K562 (cell line): ENCODE measurements around the gene IQGAP3. TPM values are rescaled to one million over a fixed set of nuclear protein-coding genes. Genes with fewer than 3 reads are reported as not detected.

Experiments
- ATAC-seq: fragments of 200-7000 bp; cut with Tn5 transposase; 3 replicates; pipeline ENCODE4 v1.9.1; 2020; ENCODE audit warnings: moderate library complexity
- BruUV-seq: library from RNA; stranded (reverse); fragments of 400-500 nt; replicated peaks from 2 replicates; lab custom pipeline; 2021; lab: Mats Ljungman, UMichigan
- CTCF ChIA-PET: fragments of 300-600 bp; formaldehyde crosslinking; extraction: SDS; loops from one replicate; lab custom pipeline; 2021; ENCODE audit warnings: low intra/inter-chr PET ratio; lab: Yijun Ruan, JAX
- POLR2A ChIA-PET: fragments of 300-600, 350-650 bp; sonication (Branson Sonifier 250); formaldehyde crosslinking; extraction: SDS; loops from one replicate; lab custom pipeline; 2021; ENCODE audit warnings: antibody characterized with exemption, inconsistent platforms; lab: Yijun Ruan, JAX
- DNase-seq, 4 experiments: peaks; one replicate each; pipeline versions ENCODE4 v3.0.0 to v3.0.0-alpha.2; 2011 to 2018; ENCODE audit warnings: low spot score in 3 of 4, mixed read lengths in 3 of 4; ENCODE audit errors: extremely low read depth in 1 of 4
- FAIRE-seq: peaks from 2 replicates; lab custom pipeline; 2011; peaks lifted over from hg19 to GRCh38; lab: Jason Lieb, UNC
- H2AFZ ChIP-seq: 2 replicates; pipeline ENCODE4 v1.6.0; 2011; ENCODE audit warnings: low read depth, low read length, control low read depth, inconsistent platforms
- H3K27ac ChIP-seq: fragments of 200-600 bp; 3 replicates; pipeline ENCODE4 v1.8.0; 2011; ENCODE audit warnings: low read depth, mild to moderate bottlenecking, control low read depth, inconsistent platforms, low read length, moderate library complexity, mixed read lengths; ENCODE audit errors: extremely low read depth
- H3K27me3 ChIP-seq, 2 experiments: fragments of 300-600 bp in 1 of 2; 2 replicates in 1 of 2; 3 replicates in 1 of 2; pipeline versions ENCODE4 v1.6.0 to v1.8.0; 2011; ENCODE audit warnings: inconsistent platforms in 2 of 2, low read length in 2 of 2, mild to moderate bottlenecking in 1 of 2, mixed read lengths in 1 of 2, moderate library complexity in 1 of 2; ENCODE audit not compliant: control insufficient read depth in 2 of 2, insufficient read depth in 2 of 2
- H3K36me3 ChIP-seq: fragments of 300-600 bp; 3 replicates; pipeline ENCODE4 v1.8.0; 2011; ENCODE audit warnings: mild to moderate bottlenecking, low read length, inconsistent platforms; ENCODE audit not compliant: control insufficient read depth, insufficient read depth
- H3K4me1 ChIP-seq, 2 experiments: fragments of 200-600 bp in 1 of 2; replicated peaks in 1 of 2; 2 replicates in 1 of 2; 3 replicates in 1 of 2; pipeline versions ENCODE4 v1.5.1 to v1.8.0; 2011; ENCODE audit warnings: inconsistent platforms in 2 of 2, low read length in 2 of 2, mild to moderate bottlenecking in 1 of 2, mixed read lengths in 1 of 2, moderate library complexity in 1 of 2; ENCODE audit not compliant: control insufficient read depth in 2 of 2, insufficient read depth in 2 of 2
- H3K4me2 ChIP-seq: 2 replicates; pipeline ENCODE4 v1.6.1; 2011; ENCODE audit warnings: low read length, control low read depth, inconsistent platforms, mixed read lengths; ENCODE audit not compliant: insufficient read depth
- H3K4me3 ChIP-seq: fragments of 200-600 bp; sonication (generic), shearing (Covaris generic); 2 replicates; pipeline ENCODE4 v1.5.1; 2016; ENCODE audit warnings: control low read depth, inconsistent platforms
- H3K79me2 ChIP-seq: fragments of 200-600 bp; 3 replicates; pipeline ENCODE4 v1.8.0; 2011; ENCODE audit warnings: low read length, inconsistent platforms; ENCODE audit not compliant: control insufficient read depth, insufficient read depth
- H3K9ac ChIP-seq, 2 experiments: 2 replicates each; pipeline versions ENCODE4 v1.6.0 to v1.6.1; 2011; ENCODE audit warnings: low read depth in 2 of 2, low read length in 2 of 2, control low read depth in 1 of 2, inconsistent platforms in 1 of 2, mild to moderate bottlenecking in 1 of 2, mixed read lengths in 1 of 2; ENCODE audit not compliant: insufficient read depth in 1 of 2
- H3K9me1 ChIP-seq: one replicate; pipeline ENCODE4 v1.6.0; 2011; ENCODE audit warnings: inconsistent platforms, mild to moderate bottlenecking, low read length, moderate library complexity; ENCODE audit not compliant: control insufficient read depth, insufficient read depth
- H3K9me3 ChIP-seq: replicated peaks from 2 replicates; pipeline ENCODE4 v1.5.1; 2011; ENCODE audit warnings: low read depth, low read length, inconsistent platforms; ENCODE audit not compliant: control insufficient read depth, insufficient read depth
- H4K20me1 ChIP-seq: replicated peaks from 2 replicates; pipeline ENCODE4 v1.6.1; 2011; ENCODE audit warnings: low read length, inconsistent platforms, mixed read lengths; ENCODE audit not compliant: control insufficient read depth, insufficient read depth
- ADNP ChIP-seq: fragments of 200-800 bp; sonication (Bioruptor generic); IDR thresholded peaks from 2 replicates; pipeline ENCODE4 v1.6.1; 2016; ENCODE audit warnings: missing genetic modification characterization, missing compliant biosample characterization
- CGGBP1 ChIP-seq: fragments of 250-450 bp; sonication (Bioruptor Pico); IDR thresholded peaks from 2 replicates; pipeline ENCODE4 v1.9.0; 2021; ENCODE audit warnings: mild to moderate bottlenecking
- COPS2 ChIP-seq: fragments of 450-650 bp; conservative IDR thresholded peaks from 2 replicates; pipeline ENCODE4 v1.6.1; 2016; ENCODE audit warnings: mild to moderate bottlenecking, moderate library complexity
- DDX20 ChIP-seq: fragments of 450-650 bp; IDR thresholded peaks from 2 replicates; pipeline ENCODE4 v1.6.1; 2016; ENCODE audit warnings: missing genetic modification characterization, low read depth, mild to moderate bottlenecking, missing compliant biosample characterization, moderate library complexity
- DIDO1 ChIP-seq: fragments of 450-650 bp; IDR thresholded peaks from 2 replicates; pipeline ENCODE4 v1.6.1; 2016; ENCODE audit warnings: low read depth, missing biosample characterization, missing genetic modification characterization
- DNMT1 ChIP-seq: fragments of 450-650 bp; IDR thresholded peaks from 2 replicates; pipeline ENCODE4 v1.6.1; 2016; ENCODE audit warnings: antibody characterized with exemption, mild to moderate bottlenecking
- E2F4 ChIP-seq: sonication (generic); formaldehyde crosslinking; IDR thresholded peaks from 2 replicates; pipeline ENCODE4 v1.8.0; 2022; ENCODE audit warnings: mild to moderate bottlenecking, low read depth, missing genetic modification reagents
- GTF2A2 ChIP-seq: IDR thresholded peaks from 2 replicates; pipeline ENCODE4 v1.6.1; 2016; ENCODE audit warnings: mild to moderate bottlenecking, missing genetic modification characterization, missing compliant biosample characterization
- KAT2B ChIP-seq: IDR thresholded peaks from one replicate; pipeline ENCODE4 v1.6.1; 2012; ENCODE audit warnings: low read depth, mild to moderate bottlenecking, control low read depth, inconsistent platforms, low read length, moderate library complexity
- MEF2D ChIP-seq: conservative IDR thresholded peaks from 2 replicates; pipeline ENCODE4 v1.6.1; 2016; ENCODE audit warnings: low read depth, missing genetic modification characterization, missing compliant biosample characterization
- NONO ChIP-seq, 2 experiments: fragments of 200-400 bp in 1 of 2; fragments of 450-650 bp in 1 of 2; formaldehyde crosslinking in 1 of 2; IDR thresholded peaks; 2 replicates each; pipeline ENCODE4 v1.6.1; 2017; ENCODE audit warnings: low read depth in 2 of 2, mild to moderate bottlenecking in 2 of 2, moderate library complexity in 2 of 2, low read length in 1 of 2
- OTX1 ChIP-seq: fragments of 450-650 bp; formaldehyde crosslinking; IDR thresholded peaks from 2 replicates; pipeline ENCODE4 v1.4.0; 2022; ENCODE audit warnings: mild to moderate bottlenecking
- PHB ChIP-seq: fragments of 250-450 bp; sonication (Bioruptor Pico); IDR thresholded peaks from 2 replicates; pipeline ENCODE4 v1.5.0; 2021
- SMAD2 ChIP-seq: fragments of 150-350 bp; IDR thresholded peaks from 2 replicates; pipeline ENCODE4 v1.6.1; 2014; ENCODE audit warnings: low read depth, mild to moderate bottlenecking, low read length
- SMAD4 ChIP-seq: fragments of 250-450 bp; sonication (Bioruptor Pico); conservative IDR thresholded peaks from 2 replicates; pipeline ENCODE4 v1.8.0; 2021; ENCODE audit warnings: inconsistent platforms, mild to moderate bottlenecking, moderate library complexity
- SRSF7 ChIP-seq: fragments of 200-400 bp; formaldehyde crosslinking; optimal IDR thresholded peaks from 2 replicates; pipeline ENCODE3; 2017; ENCODE audit warnings: mild to moderate bottlenecking, low read depth, low read length
- SUPT5H ChIP-seq: fragments of 450-650 bp; IDR thresholded peaks from 2 replicates; pipeline ENCODE4 v1.6.1; 2016
- XRCC5 ChIP-seq: fragments of 200-400 bp; formaldehyde crosslinking; IDR thresholded peaks from 2 replicates; pipeline ENCODE4 v1.6.1; 2017; ENCODE audit warnings: low read depth, mild to moderate bottlenecking, low read length
- ZNF12 ChIP-seq: sonication (generic); formaldehyde crosslinking; IDR thresholded peaks from 2 replicates; pipeline ENCODE4 v1.4.0; 2020; ENCODE audit warnings: mild to moderate bottlenecking, missing genetic modification reagents
- ZNF586 ChIP-seq: fragments of 450-650 bp; formaldehyde crosslinking; conservative IDR thresholded peaks from 2 replicates; pipeline ENCODE4 v1.4.0; 2020; ENCODE audit warnings: mild to moderate bottlenecking, moderate library complexity
- WGBS: fragments of 100-300 bp; shearing (Covaris generic); methylation state at CpG from one replicate; pipeline ENCODE4 v1.1.6; 2016; ENCODE audit warnings: low coverage, mixed read lengths; ENCODE audit not compliant: insufficient coverage; ENCODE audit errors: missing lambda C conversion rate; 5-methylcytosine and 5-hydroxymethylcytosine counted together
- in situ Hi-C: fragments of 300-500 bp; cut with MboI; formaldehyde crosslinking; loops from 4 replicates; pipeline ENCODE4 v1.15.0; 2018; ENCODE audit warnings: inconsistent platforms, mixed read lengths
- intact Hi-C: fragments of 100-400 bp; cut with micrococcal nuclease; formaldehyde crosslinking; loops from 2 replicates; pipeline ENCODE4 v1.14.2; 2022
- polyA plus RNA-seq, 8 experiments: library from polyadenylated mRNA; depleted of rRNA in 4 of 8; stranded (reverse) in 5 of 8; unstranded in 3 of 8; fragments of >200 nt; fragmentation: Nextera tagmentation in 2 of 8; fragmentation: Illumina TruSeq in 1 of 8; extraction: Ambion mirVana in 2 of 8; extraction: Trizol in 1 of 8; gene quantifications; 2 replicates each; pipeline versions ENCODE4 v1.2.1 to v1.2.3, GENCODE V29; 2011 to 2014; ENCODE audit warnings: inconsistent platforms in 1 of 8, missing spikeins in 1 of 8
- total RNA-seq, 7 experiments: library from RNA; depleted of rRNA in 6 of 7; stranded (reverse); fragments of >200 nt in 6 of 7; fragmentation: Illumina TruSeq in 2 of 7; extraction: Trizol in 2 of 7; gene quantifications; 2 replicates each; pipeline versions ENCODE4 v1.2.1 to v1.2.3, GENCODE V29; 2011 to 2021; ENCODE audit warnings: low replicate concordance in 1 of 7

Gene IQGAP3
- total and polyA plus RNA-seq, 9 of the 15 experiments (the other 6 are each of a cell fraction or from before 2014, with no cell fraction given), result 1.4 to 16.6 (median 11.9) TPM

- DNase-seq, result no peak
- H3K79me2 ChIP-seq, result peaks cover 30% of the 10 kb centered on the region
These were observed 87.8 kb downstream of the IQGAP3 start for GRCh38 chr1:156484480-156485058.

More at GRCh38 chr1:156484480-156485058, 87.8 kb downstream of the IQGAP3 start:
- 96% methylated on average over 6 of the region's 6 CpGs for WGBS
- ChIA-PET CTCF (no interaction called here), POLR2A (interaction anchor here (0.6 to 1.6 kb wide), 3 partner anchors 14 to 551 kb away, joined by 3 to 5 read pairs (median 3); no protein-coding TSS in a partner anchor)
- in situ Hi-C loops, result no loop called here
- Histone ChIP-seq H3K4me3 (no peak overlapping the region), H3K36me3 (peaks cover 35% of the 10 kb centered on the region), H3K4me2 (no peak overlapping the region), H3K9me1 (peaks cover 6% of the 10 kb centered on the region), H3K27ac (no peak overlapping the region), H2AFZ (no peak overlapping the region), H3K9me3 (no peaks in the 10 kb centered on the region), H3K9ac (no peak overlapping the region), H3K27me3 (no peaks in the 10 kb centered on the region), H4K20me1 (peaks cover 32% of the 10 kb centered on the region), H3K4me1 (peaks cover 14 to 23% of the 10 kb centered on the region in 2 experiments)
- ATAC-seq (no peak), FAIRE-seq (no peak)
- TF ChIP-seq ZNF586 (CRISPR knock-in tag), result no peak
- no peak for TF ChIP-seq ZNF12 (CRISPR knock-in tag)
- no peak for TF ChIP-seq COPS2
- TF ChIP-seq SMAD2, result no peak
- no peak for TF ChIP-seq DDX20 (tag)
- no peak for TF ChIP-seq SMAD4
- TF ChIP-seq DIDO1, result no peak
- TF ChIP-seq GTF2A2 (tag), result no peak
- TF ChIP-seq SRSF7, result no peak
- TF ChIP-seq E2F4 (CRISPR knock-in tag), result no peak
- TF ChIP-seq KAT2B, result no peak
- no peak for TF ChIP-seq SUPT5H
- no peak for TF ChIP-seq ADNP
- no peak for TF ChIP-seq CGGBP1 (CRISPR knock-in tag)
- no peak for TF ChIP-seq XRCC5
- TF ChIP-seq DNMT1, result no peak
- no peak for TF ChIP-seq NONO (IDR thresholded peaks at IDR 0.05; ENCODE audit: low read depth in 2 of 2, low read length in 1 of 2)
- TF ChIP-seq PHB, result no peak
- no peak for TF ChIP-seq OTX1 (CRISPR knock-in tag)
- no peak for TF ChIP-seq MEF2D (tag)
- intact Hi-C loops, result loop anchor here (10.0 kb wide), 1 partner anchor 60 kb away; no protein-coding TSS in a partner anchor
- no TSS peak for BruUV-seq
